CD4-positive, alpha-beta T cell (primary cell): ENCODE data around the gene KIF3A. TPM values are rescaled to one million over a fixed set of nuclear protein-coding genes. Genes with fewer than 3 reads are reported as not detected.

ENCODE experiments used
- ATAC-seq: fragments of 200-7000 bp; cut with Tn5 transposase; one replicate; pipeline ENCODE4 v1.10.0; 2022; ENCODE audit warnings: mild to moderate bottlenecking; ENCODE audit not compliant: poor library complexity
- CTCF ChIA-PET: fragments of 350-600 bp; sonication (Branson Sonifier 250); formaldehyde crosslinking; loops from one replicate; lab custom pipeline; 2021; ENCODE audit warnings: antibody characterized with exemption, inconsistent platforms; lab: Charles Lee
- POLR2A ChIA-PET: fragments of 350-600 bp; sonication (Branson Sonifier 250); formaldehyde crosslinking; loops from one replicate; lab custom pipeline; 2021; ENCODE audit warnings: antibody characterized with exemption, inconsistent platforms; lab: Charles Lee
- DNase-seq, 14 experiments: peaks; one replicate each; pipeline ENCODE4 v3.0.0-alpha.2; 2013 to 2020; ENCODE audit warnings: mixed read lengths in 2 of 14
- H3K27ac ChIP-seq, 2 donors: one replicate each; pipeline versions ENCODE4 v1.5.1 to v1.7.0; 2013; ENCODE audit warnings: low read length in 2 of 2, low read depth in 1 of 2, mild to moderate bottlenecking in 1 of 2
- H3K27me3 ChIP-seq, 2 experiments: 1 replicate in 1 of 2; 2 replicates in 1 of 2; pipeline versions ENCODE4 v1.6.1 to v1.7.0; 2013; ENCODE audit warnings: low read length in 2 of 2, control low read depth in 1 of 2, mild to moderate bottlenecking in 1 of 2, moderate library complexity in 1 of 2; ENCODE audit not compliant: insufficient read depth in 2 of 2, control insufficient read depth in 1 of 2
- H3K36me3 ChIP-seq: one replicate; pipeline ENCODE4 v1.6.1; 2013; ENCODE audit warnings: low read length, control low read depth; ENCODE audit not compliant: insufficient read depth
- H3K4me1 ChIP-seq: one replicate; pipeline ENCODE4 v1.6.1; 2013; ENCODE audit warnings: low read length, control low read depth; ENCODE audit not compliant: insufficient read depth
- H3K4me3 ChIP-seq: one replicate; pipeline ENCODE4 v1.5.1; 2013; ENCODE audit warnings: mild to moderate bottlenecking, low read length, moderate library complexity
- H3K9me3 ChIP-seq, 2 experiments: 1 replicate in 1 of 2; 2 replicates in 1 of 2; pipeline versions ENCODE4 v1.6.1 to v1.7.0; 2013; ENCODE audit warnings: low read length in 2 of 2, mild to moderate bottlenecking in 2 of 2, control low read depth in 1 of 2, moderate library complexity in 1 of 2; ENCODE audit not compliant: control insufficient read depth in 1 of 2, insufficient read depth in 1 of 2
- H3K27ac Mint-ChIP-seq: one replicate; pipeline ENCODE4 v1.8.0; 2020; ENCODE audit warnings: mixed read lengths
- H3K27me3 Mint-ChIP-seq: one replicate; pipeline ENCODE4 v1.8.0; 2021; ENCODE audit warnings: mixed read lengths
- H3K36me3 Mint-ChIP-seq: one replicate; pipeline ENCODE4 v1.8.0; 2021; ENCODE audit warnings: low read depth, mixed read lengths
- H3K4me1 Mint-ChIP-seq: one replicate; pipeline ENCODE4 v1.8.0; 2021; ENCODE audit warnings: low read depth, mixed read lengths
- H3K4me3 Mint-ChIP-seq: one replicate; pipeline ENCODE4 v1.8.0; 2020; ENCODE audit warnings: mild to moderate bottlenecking, mixed read lengths
- H3K9me3 Mint-ChIP-seq: one replicate; pipeline ENCODE4 v1.8.0; 2020; ENCODE audit warnings: mixed read lengths
- intact Hi-C, 2 experiments: fragments of 100-400 bp; cut with DNase I in 1 of 2; cut with micrococcal nuclease in 1 of 2; formaldehyde crosslinking; loops; one replicate each; pipeline versions ENCODE4 v1.15.1 to v1.9.0; 2023 to 2025; cut with DNase I, micrococcal nuclease
- total RNA-seq, 174 experiments: library from RNA in 2 of 174; stranded (reverse) in 2 of 174; gene quantifications; one replicate each; pipeline ENCODE4 v1.2.3 and lab custom pipeline; 2021 to 2026
- TF ChIP-seq, protein P1 (sequence below): fragments of 200-600 bp; IDR thresholded peaks from one replicate; pipeline ENCODE4 v1.8.0; 2022; ENCODE audit warnings: antibody characterized with exemption, mild to moderate bottlenecking

Gene KIF3A
- total RNA-seq, 2 experiments from 2014 or later, result 10.2 to 12.4 TPM

DNA sequence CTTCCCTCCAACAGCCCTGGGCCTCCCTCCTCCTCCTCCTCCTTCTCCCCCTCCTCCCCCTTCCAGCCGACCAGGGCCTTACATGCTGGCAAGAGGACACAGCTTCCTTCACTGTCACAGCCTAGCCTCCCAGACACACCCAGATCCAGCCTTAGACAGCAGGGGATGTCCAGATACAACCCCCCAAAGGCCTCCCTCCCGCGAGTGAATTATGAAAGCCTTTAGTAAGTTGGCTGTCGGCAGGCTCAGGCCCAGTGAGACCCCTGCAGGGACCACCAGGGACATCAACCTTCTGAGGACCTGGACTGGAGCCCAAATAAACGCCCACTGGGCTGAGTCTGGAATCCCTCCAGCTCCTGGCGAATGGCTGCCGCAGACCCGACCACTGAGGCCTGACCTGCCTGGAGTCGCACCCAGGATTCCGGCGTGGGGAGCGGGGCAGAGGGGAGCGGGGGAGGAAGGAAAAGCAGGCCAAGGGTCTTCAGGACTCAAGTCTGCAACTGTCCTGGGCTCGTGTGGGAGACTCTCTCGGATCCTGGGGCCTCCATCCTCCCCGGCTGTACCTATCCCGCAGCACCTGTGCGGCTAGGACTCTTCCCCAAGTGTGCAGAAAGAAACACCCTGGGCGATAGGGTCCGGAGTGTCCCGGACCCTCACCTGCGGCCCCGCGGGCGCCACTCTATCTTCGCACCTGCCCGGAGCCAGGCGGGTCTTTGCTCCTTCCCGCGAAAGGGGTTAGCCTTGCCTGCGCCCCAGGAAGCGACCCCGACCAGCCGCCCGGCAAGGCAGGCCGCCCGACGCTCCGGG, 39.0 kb upstream of the KIF3A start:
- no peak overlapping the region for H3K27ac Mint-ChIP-seq
- TF ChIP-seq, protein P1, sequence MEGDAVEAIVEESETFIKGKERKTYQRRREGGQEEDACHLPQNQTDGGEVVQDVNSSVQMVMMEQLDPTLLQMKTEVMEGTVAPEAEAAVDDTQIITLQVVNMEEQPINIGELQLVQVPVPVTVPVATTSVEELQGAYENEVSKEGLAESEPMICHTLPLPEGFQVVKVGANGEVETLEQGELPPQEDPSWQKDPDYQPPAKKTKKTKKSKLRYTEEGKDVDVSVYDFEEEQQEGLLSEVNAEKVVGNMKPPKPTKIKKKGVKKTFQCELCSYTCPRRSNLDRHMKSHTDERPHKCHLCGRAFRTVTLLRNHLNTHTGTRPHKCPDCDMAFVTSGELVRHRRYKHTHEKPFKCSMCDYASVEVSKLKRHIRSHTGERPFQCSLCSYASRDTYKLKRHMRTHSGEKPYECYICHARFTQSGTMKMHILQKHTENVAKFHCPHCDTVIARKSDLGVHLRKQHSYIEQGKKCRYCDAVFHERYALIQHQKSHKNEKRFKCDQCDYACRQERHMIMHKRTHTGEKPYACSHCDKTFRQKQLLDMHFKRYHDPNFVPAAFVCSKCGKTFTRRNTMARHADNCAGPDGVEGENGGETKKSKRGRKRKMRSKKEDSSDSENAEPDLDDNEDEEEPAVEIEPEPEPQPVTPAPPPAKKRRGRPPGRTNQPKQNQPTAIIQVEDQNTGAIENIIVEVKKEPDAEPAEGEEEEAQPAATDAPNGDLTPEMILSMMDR, result no peak
- H3K36me3 ChIP-seq, result no peaks in the 10 kb centered on the region
- intact Hi-C loops, result no loop called here
- H3K27me3 Mint-ChIP-seq, result peaks cover 37% of the 10 kb centered on the region
- H3K9me3 Mint-ChIP-seq, result no peaks in the 10 kb centered on the region
- H3K27me3 ChIP-seq, result peaks cover 10 to 14% of the 10 kb centered on the region in 2 experiments
- H3K27ac ChIP-seq, result no peak overlapping the region
- no peaks in the 10 kb centered on the region for H3K36me3 Mint-ChIP-seq
- peaks cover 23% of the 10 kb centered on the region for H3K4me1 ChIP-seq
- no peaks in the 10 kb centered on the region for H3K9me3 ChIP-seq
- peak in 1 of 14 experiments; percentile 24 for DNase-seq
- ATAC-seq, result no peak
- H3K4me1 Mint-ChIP-seq, result peaks cover 25% of the 10 kb centered on the region
- POLR2A ChIA-PET, result interaction anchor here (1.8 to 2.1 kb wide), 2 partner anchors 29 to 38 kb away, joined by 8 to 14 read pairs; partner anchors contain the start of genes CCNI2 and KIF3A
- CTCF ChIA-PET, result interaction anchor here (0.7 kb wide), 1 partner anchor 9 kb away, joined by 3 read pairs; no protein-coding TSS in a partner anchor
- H3K4me3 ChIP-seq, result peak overlapping the region; percentile 56
- H3K4me3 Mint-ChIP-seq, result peak overlapping the region; percentile 79

- intact Hi-C loops, result no loop called here
These were observed 38.2 kb upstream of the KIF3A start for GRCh38 chr5:132775476-132775961.

DNA sequence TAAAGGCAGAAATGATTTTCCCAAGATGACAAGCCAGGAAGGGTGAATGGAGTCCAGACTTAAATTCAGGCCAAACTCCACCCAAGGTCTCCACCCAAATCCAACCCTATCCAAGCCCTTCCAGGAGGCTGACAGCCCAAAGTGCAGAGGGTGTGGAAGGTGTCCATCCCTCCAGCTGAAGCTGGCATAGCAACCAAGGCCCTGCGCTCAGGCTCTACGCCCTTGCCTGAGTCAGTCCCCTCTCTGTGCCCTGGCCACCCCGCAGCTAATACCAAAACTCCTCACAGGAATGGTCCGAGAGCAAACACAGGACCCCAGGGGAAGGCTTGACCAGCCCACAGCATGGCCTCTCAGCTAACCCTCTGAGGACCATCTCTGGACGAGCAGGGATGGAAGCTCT, 37.5 kb upstream of the KIF3A start:
- intact Hi-C loops, result no loop called here
- peaks cover 27% of the 10 kb centered on the region for H3K27me3 Mint-ChIP-seq
- Histone ChIP-seq H3K27ac (no peak overlapping the region), H3K27me3 (peaks cover 9 to 14% of the 10 kb centered on the region in 2 experiments), H3K4me3 (no peak overlapping the region), H3K36me3 (no peaks in the 10 kb centered on the region), H3K4me1 (peaks cover 23% of the 10 kb centered on the region), H3K9me3 (no peaks in the 10 kb centered on the region)
- CTCF ChIA-PET, result no interaction called here
- no peak for DNase-seq
- TF ChIP-seq, protein P1, result no peak
- no peaks in the 10 kb centered on the region for H3K9me3 Mint-ChIP-seq
- peak overlapping the region; percentile 26 for H3K4me3 Mint-ChIP-seq
- POLR2A ChIA-PET, result no interaction called here
- H3K4me1 Mint-ChIP-seq, result peaks cover 17% of the 10 kb centered on the region
- ATAC-seq, result no peak
- H3K36me3 Mint-ChIP-seq, result no peaks in the 10 kb centered on the region
- no peak overlapping the region for H3K27ac Mint-ChIP-seq

More at GRCh38 chr5:132775476-132775961, 38.2 kb upstream of the KIF3A start:
- Mint-ChIP-seq H3K27me3 (peaks cover 29% of the 10 kb centered on the region), H3K4me3 (peak overlapping the region; percentile 79), H3K27ac (no peak overlapping the region), H3K36me3 (no peaks in the 10 kb centered on the region), H3K4me1 (peaks cover 19% of the 10 kb centered on the region), H3K9me3 (no peaks in the 10 kb centered on the region)
- Histone ChIP-seq H3K4me1 (peaks cover 23% of the 10 kb centered on the region), H3K9me3 (no peaks in the 10 kb centered on the region), H3K4me3 (no peak overlapping the region), H3K27ac (no peak overlapping the region), H3K27me3 (peaks cover 10 to 14% of the 10 kb centered on the region in 2 experiments), H3K36me3 (no peaks in the 10 kb centered on the region)
- CTCF ChIA-PET, result no interaction called here
- TF ChIP-seq, protein P1, result no peak
- POLR2A ChIA-PET, result interaction anchor here (2.1 kb wide), 1 partner anchor 37 kb away, joined by 8 read pairs; the partner anchor contains the start of gene KIF3A
- DNase-seq (no peak), ATAC-seq (no peak)
